GM13976 (cell line): ENCODE data around the gene FAM221A.

ENCODE experiments used
- DNase-seq: peaks from one replicate; pipeline ENCODE4 v3.0.0; 2012; ENCODE audit warnings: low spot score
- CTCF ChIP-seq: IDR thresholded peaks from 2 replicates; pipeline ENCODE4 v1.5.1; 2012; ENCODE audit warnings: borderline replicate concordance, mild to moderate bottlenecking; ENCODE audit not compliant: insufficient read depth; ENCODE audit errors: extremely low read depth, missing control alignments, control extremely low read depth
- in situ Hi-C: fragments of 300-500 bp; cut with MboI; formaldehyde crosslinking; loops from one replicate; pipeline ENCODE4 v1.12.0; 2022; ENCODE audit warnings: low sequenced_read_pairs, mixed read lengths, inconsistent platforms; ENCODE audit not compliant: unreplicated experiment

Gene FAM221A

GRCh38 chr7:23658831-23659427 lies 21.1 kb upstream of the FAM221A start:
- in situ Hi-C loops = no loop called here

GRCh38 chr7:23661385-23661784 lies 18.6 kb upstream of the FAM221A start:
- DNase-seq = no peak
- in situ Hi-C loops = no loop called here
- TF ChIP-seq CTCF = no peak

More at GRCh38 chr7:23658831-23659427, 21.1 kb upstream of the FAM221A start:
- TF ChIP-seq CTCF = no peak
- no peak for DNase-seq

- no peak for TF ChIP-seq CTCF
- in situ Hi-C loops = no loop called here
- no peak for DNase-seq
Observed at GRCh38 chr7:23662124-23662983, 17.6 kb upstream of the FAM221A start.

- no peak for DNase-seq
- in situ Hi-C loops = no loop called here
- no peak for TF ChIP-seq CTCF
Observed at GRCh38 chr7:23662984-23663313, 17.1 kb upstream of the FAM221A start.

GRCh38 chr7:23664122-23664521 lies 15.9 kb upstream of the FAM221A start:
- DNase-seq = no peak
- in situ Hi-C loops = no loop called here
- TF ChIP-seq CTCF = no peak

GRCh38 chr7:23672033-23672432 lies 8.0 kb upstream of the FAM221A start:
- in situ Hi-C loops = no loop called here
- TF ChIP-seq CTCF = no peak
- DNase-seq = no peak
